Keratinocyte (primary cell): Measurements from ENCODE around the gene EPHB3.

Experiments
- CTCF ChIP-seq, 3 experiments: IDR thresholded peaks in 1 of 3; conservative IDR thresholded peaks in 1 of 3; optimal IDR thresholded peaks in 1 of 3; 2 replicates in 2 of 3; 3 replicates in 1 of 3; pipeline versions ENCODE3 to v1.5.1; 2011; ENCODE audit warnings: low read length in 3 of 3, mild to moderate bottlenecking in 3 of 3, moderate library complexity in 2 of 3, control low read depth in 1 of 3, inconsistent platforms in 1 of 3; ENCODE audit not compliant: insufficient read depth in 2 of 3; ENCODE audit errors: extremely low read depth in 1 of 3
- EZH2 ChIP-seq: IDR thresholded peaks from one replicate; pipeline ENCODE4 v1.6.1; 2012; ENCODE audit warnings: inconsistent platforms, mild to moderate bottlenecking, low read length, moderate library complexity

DNA sequence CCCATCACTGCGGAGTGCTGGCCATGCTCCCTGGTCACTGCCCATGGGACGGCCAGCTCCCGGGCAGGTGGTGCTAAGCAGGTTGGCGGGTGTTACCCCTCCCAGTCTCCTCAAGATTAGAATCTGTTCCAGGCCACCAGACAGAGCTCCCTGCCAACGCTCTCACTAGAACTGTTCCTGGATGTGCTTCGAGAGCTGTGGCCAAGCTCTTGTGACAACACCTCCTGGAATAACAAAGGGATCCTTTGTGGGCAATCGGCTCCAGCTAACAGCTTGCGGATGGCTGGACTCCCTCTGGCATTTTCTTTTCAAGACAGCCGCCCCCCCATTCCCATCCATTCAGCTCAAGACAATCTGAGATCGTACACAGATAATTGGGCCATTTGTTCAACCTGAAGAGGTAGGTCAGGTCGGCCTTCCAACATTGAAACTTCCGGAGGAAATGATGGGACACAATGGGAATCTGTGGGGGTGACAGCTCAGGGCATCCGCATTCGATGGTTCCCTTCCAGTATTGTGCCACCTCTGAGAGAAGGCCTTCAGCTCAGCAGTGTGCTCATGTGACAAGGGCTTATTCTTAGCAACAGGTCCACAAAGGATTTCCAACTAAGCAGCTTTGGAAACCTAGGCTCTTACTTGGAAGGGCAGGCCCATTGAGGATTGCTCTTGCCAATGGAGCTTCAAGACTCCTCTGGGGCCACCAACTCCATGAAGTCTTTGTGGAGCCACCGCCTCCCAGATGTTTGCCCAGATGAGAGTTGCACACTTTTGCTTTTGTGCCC is 11.6 kb upstream of the EPHB3 start:
- TF ChIP-seq CTCF (optimal IDR thresholded peaks at IDR 0.05 in 1 of 3, IDR thresholded peaks at IDR 0.05 in 1 of 3, conservative IDR thresholded peaks at IDR 0.05 in 1 of 3; ENCODE audit: extremely low read depth in 1 of 3, insufficient read depth in 2 of 3, low read length in 3 of 3) = no peak
- no peak for TF ChIP-seq EZH2
